Measurements from ENCODE around the gene TMEM94. TPM values are rescaled to one million over a fixed set of nuclear protein-coding genes. Genes with fewer than 3 reads are reported as not detected.
A peak's percentile ranks its signal among the peaks of the same experiment; 100 is the strongest.

The TMEM94 gene
- polyA plus RNA-seq (2013, experiment 1 of 2): 35.3 TPM
- 46.3 TPM for polyA plus RNA-seq (2013, experiment 2 of 2)

DNA sequence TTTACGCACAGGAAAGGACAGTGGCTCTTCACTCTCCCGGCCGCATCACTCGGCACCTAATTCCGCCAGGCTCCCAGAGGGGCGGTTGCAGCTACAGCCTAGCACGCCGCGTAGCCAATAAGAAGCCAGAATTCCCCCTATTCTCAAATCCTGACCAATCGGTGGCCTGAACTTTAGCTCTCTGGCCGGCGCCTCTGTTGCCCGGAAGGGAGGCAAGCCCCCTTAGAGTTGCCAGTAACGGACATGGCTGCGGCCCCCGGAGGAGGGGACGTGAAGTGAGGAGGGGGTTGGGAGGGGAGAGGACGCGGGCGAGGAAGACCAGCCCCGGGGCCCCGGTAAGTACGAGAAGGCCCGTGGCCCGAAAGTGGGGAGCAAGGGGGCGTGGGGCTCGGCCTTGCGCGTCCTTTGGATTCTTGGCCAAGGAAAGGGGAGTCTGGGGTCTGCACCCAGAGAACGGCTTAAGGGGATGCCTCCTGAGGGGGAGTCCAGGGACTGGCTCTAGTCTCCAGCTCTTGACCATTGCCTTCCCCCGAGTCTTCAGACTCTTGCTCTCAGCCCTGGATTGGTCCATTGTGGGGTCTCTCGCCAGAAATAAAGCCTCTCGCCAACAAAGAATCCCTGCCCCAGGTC lies at the start of gene TMEM94:
Gene TMEM94 (plus strand): TSS at position 219 of the 630 bp plus-strand sequence. CDS start 15,271 bp downstream, outside the sequence.
- Histone ChIP-seq H3K36me3 (ENCODE audit: insufficient read depth, low read length) (no peaks in the 10 kb centered on the region), H3K4me3 (ENCODE audit: low read length) (peak within 1 kb of the TSS; percentile 76), H3K4me1 (ENCODE audit: insufficient read depth, low read length) (peaks cover 12% of the 10 kb centered on the region), H3K9me3 (ENCODE audit: insufficient read depth, low read depth, low read length) (no peaks in the 10 kb centered on the region), H3K27me3 (ENCODE audit: insufficient read depth, low read length) (no peaks in the 10 kb centered on the region), H3K27ac (ENCODE audit: low read depth, low read length) (peak within 1 kb of the TSS; percentile 81), H3K9ac (ENCODE audit: low read depth, low read length) (peak within 1 kb of the TSS; percentile 91)
- under 1% methylated on average over 33 of the region's 33 CpGs for WGBS

DNA sequence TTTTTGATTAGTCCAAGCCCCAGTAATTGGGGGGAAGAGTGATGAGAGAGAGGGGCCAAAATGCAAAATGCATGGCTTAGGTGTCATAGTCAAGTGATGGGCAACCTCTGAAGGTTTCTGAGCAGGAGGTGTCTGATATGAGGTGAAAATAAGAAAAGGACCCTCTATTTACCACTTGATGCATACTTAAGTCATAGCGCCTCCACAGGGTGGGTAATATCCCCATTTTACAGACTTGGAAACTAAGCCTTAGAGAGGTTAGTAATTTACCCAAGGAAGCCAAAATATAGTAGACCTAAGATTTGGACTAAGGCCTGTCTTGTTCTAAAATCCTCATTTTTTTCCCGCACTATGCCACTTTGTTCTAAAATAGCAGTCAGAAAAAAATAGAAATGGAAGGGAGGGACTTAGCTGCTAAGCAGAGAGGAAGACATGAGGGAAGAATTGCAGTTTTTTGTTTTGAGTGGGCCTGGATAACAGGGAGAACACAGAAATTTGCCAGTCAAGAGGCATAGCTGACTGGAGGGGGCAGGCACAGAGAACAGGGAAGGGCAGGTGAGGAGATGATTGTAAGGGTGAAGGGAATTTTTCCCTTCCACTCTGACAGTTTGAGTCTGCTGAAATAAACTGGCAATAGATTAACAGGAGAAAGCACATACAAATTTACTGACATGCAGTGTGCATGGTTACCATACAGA lies 48.6 kb upstream of the TMEM94 start:
- WGBS: 100% methylated on average over 2 of the region's 2 CpGs
- Histone ChIP-seq H3K4me1 (ENCODE audit: insufficient read depth, low read length) (peaks cover 9% of the 10 kb centered on the region), H3K9me3 (ENCODE audit: insufficient read depth, low read depth, low read length) (no peaks in the 10 kb centered on the region)

DNA sequence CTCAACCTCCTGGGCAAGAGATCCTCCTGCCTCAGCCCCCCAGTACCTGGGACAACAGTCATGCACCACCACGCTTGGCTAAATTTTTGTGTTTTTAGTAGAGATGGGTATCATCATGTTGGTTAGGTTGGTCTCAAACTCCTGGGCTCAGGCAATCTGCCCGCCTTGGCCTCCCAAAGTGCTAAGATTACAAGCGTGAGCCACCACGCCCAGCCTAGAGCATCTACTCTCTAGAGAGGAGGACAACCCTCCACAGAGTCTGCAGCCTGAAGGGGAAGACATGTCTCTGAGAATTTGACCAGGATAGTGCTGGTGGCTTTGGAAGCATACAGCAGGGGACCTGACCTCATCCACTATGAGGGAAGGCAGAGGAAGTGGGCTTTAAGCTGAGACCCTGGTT lies 46.3 kb upstream of the TMEM94 start:
- 93% methylated on average over 4 of the region's 4 CpGs for WGBS
- Histone ChIP-seq H3K27ac (ENCODE audit: low read depth, low read length) (no peak overlapping the region), H3K27me3 (ENCODE audit: insufficient read depth, low read length) (no peaks in the 10 kb centered on the region), H3K9me3 (ENCODE audit: insufficient read depth, low read depth, low read length) (no peaks in the 10 kb centered on the region), H3K4me3 (ENCODE audit: low read length) (no peak overlapping the region), H3K36me3 (ENCODE audit: insufficient read depth, low read length) (no peaks in the 10 kb centered on the region), H3K4me1 (ENCODE audit: insufficient read depth, low read length) (peaks cover 9% of the 10 kb centered on the region), H3K9ac (ENCODE audit: low read depth, low read length) (no peak overlapping the region)

More for the DNA sequence above, 48.6 kb upstream of the TMEM94 start:
- H3K9ac ChIP-seq (ENCODE audit: low read depth, low read length): no peak overlapping the region
- H3K27ac ChIP-seq (ENCODE audit: low read depth, low read length): no peak overlapping the region
- H3K27me3 ChIP-seq (ENCODE audit: insufficient read depth, low read length): no peaks in the 10 kb centered on the region
- no peaks in the 10 kb centered on the region for H3K36me3 ChIP-seq (ENCODE audit: insufficient read depth, low read length)
- H3K4me3 ChIP-seq (ENCODE audit: low read length): no peak overlapping the region

DNA sequence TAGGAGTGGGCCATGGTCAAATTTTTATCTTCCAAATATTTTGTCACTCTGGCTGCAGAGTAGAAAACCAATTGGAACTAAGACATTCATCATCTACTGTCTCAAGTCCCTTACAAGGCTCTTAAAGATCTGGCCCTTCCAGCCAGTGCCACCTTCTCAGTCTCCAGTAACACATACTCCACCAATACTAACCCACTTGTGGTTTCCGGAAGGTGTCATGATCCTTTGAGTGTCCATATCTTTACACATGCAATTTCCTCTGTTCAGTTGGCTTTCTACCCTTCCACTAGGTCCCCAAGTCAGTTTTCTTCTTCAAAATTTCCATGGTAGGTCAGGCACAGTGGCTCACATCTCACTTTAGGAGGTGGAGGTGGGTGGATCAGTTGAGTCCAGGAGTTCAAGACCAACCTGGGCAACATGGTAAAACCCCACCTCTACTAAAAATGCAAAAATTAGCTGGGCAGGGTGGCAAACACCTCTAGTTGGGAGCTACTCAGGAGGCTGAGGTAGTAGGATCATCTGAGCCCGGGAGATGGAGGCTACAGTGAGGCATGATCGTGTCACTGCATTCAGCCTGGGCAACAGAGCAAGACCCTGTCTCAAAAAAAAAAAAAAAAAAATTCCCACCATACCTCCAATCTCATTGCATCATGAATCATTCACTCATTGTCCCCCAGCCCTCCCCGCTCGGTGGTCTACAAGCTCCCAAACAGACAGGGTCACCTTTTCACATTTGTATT lies 44.9 kb upstream of the TMEM94 start:
- WGBS: 84% methylated on average over 5 of the region's 5 CpGs
- H3K4me3 ChIP-seq (ENCODE audit: low read length): no peak overlapping the region
- H3K4me1 ChIP-seq (ENCODE audit: insufficient read depth, low read length): peaks cover 4% of the 10 kb centered on the region; the same call in 1 of the 2 replicates
- H3K9me3 ChIP-seq (ENCODE audit: insufficient read depth, low read depth, low read length): no peaks in the 10 kb centered on the region
- H3K27me3 ChIP-seq (ENCODE audit: insufficient read depth, low read length): no peaks in the 10 kb centered on the region
- H3K36me3 ChIP-seq (ENCODE audit: insufficient read depth, low read length): no peaks in the 10 kb centered on the region
- no peak overlapping the region for H3K27ac ChIP-seq (ENCODE audit: low read depth, low read length)
- H3K9ac ChIP-seq (ENCODE audit: low read depth, low read length): no peak overlapping the region

DNA sequence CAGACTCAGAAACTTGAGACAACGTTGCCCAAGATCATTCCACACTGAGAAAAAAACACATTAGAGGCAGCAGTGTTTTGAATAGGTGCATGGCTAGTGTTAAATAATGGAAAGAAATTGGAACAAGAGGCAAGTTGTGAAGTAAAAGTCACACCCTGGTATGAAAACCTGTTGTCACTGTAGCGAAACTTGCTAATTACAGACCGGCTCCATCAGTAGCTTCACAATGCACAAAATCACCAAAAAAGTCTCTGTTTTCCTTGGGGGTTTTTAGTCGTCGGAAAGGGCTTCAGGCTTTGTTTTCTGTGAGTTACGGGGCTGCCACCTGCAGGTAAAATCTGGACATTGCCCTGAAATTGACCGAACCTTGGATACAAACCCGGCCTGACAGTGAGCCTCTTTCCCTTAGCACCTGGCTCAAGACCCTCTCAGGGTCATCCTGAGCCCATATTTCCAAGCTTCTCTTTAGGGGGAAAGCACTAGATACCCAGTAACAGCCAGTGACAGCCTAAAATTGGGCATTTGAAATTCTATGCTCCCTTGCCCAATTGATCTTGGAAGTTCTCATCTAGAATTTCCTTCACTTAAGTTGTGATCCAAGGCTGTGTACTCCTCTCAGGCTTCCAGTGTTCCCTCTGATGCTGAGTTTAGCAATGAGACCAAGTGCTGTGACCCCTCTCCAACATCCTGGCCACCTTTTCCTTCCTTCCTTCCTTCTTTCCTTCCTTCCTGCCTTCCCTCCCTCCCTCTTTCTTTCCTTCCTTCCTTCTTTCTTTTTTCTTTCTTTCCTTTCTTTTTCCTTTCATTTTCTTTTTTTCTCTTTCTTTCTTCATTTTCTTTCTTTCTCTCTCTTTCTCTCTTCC lies 43.7 kb upstream of the TMEM94 start:
- Histone ChIP-seq H3K9me3 (ENCODE audit: insufficient read depth, low read depth, low read length) (no peaks in the 10 kb centered on the region), H3K9ac (ENCODE audit: low read depth, low read length) (0 out of 2 replicates have a peak overlapping the region, but pooled peaks have one; percentile 19), H3K4me3 (ENCODE audit: low read length) (no peak overlapping the region), H3K36me3 (ENCODE audit: insufficient read depth, low read length) (no peaks in the 10 kb centered on the region), H3K27me3 (ENCODE audit: insufficient read depth, low read length) (no peaks in the 10 kb centered on the region), H3K27ac (ENCODE audit: low read depth, low read length) (no peak overlapping the region), H3K4me1 (ENCODE audit: insufficient read depth, low read length) (peaks cover 4% of the 10 kb centered on the region; the same call in 1 of the 2 replicates)
- 2% methylated on average over 7 of the region's 8 CpGs for WGBS

DNA sequence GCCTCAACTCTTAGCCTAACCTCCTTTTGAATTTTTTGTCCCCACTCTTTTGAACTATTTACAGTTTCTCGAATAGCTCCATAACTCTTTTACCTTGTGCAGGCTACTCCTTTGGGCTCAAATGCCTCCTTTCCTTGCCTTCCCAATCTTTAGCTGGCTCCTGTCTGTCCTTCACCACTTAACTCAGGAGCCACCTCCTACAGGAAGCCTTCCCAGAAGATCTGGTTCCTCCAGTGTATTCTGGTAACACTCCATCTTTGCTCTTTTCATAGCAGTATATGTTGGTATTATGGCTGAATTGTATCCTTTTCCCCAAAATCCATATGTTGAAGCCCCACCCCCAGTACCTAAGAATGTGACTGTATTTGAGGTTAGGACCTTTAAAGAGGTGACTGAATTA lies 41.9 kb upstream of the TMEM94 start:
- WGBS: 88% methylated on average over 1 of the region's 1 CpG
- Histone ChIP-seq H3K9ac (ENCODE audit: low read depth, low read length) (no peak overlapping the region), H3K36me3 (ENCODE audit: insufficient read depth, low read length) (no peaks in the 10 kb centered on the region), H3K27me3 (ENCODE audit: insufficient read depth, low read length) (no peaks in the 10 kb centered on the region), H3K27ac (ENCODE audit: low read depth, low read length) (no peak overlapping the region), H3K4me3 (ENCODE audit: low read length) (no peak overlapping the region), H3K9me3 (ENCODE audit: insufficient read depth, low read depth, low read length) (no peaks in the 10 kb centered on the region), H3K4me1 (ENCODE audit: insufficient read depth, low read length) (peaks cover 4% of the 10 kb centered on the region; the same call in 1 of the 2 replicates)

DNA sequence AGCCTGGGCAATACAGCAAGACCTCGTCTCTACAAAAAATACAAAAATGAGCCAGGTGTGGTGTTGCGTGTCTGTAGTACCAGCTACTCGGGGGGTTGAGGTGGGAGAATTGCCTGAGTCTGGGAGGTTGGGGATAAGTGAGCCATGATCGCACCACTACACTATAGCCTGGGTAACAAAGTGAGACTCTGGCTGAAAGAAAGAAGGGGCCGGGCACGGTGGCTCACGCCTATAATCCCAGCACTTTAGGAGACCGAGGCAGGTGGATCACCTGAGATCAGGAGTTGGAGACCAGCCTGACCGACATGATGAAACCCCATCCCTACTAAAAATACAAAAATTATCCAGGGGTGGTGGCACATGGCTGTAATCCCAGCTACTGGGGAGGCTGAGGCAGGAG lies 40.4 kb upstream of the TMEM94 start:
- WGBS: 94% methylated on average over 8 of the region's 9 CpGs
- H3K27ac ChIP-seq (ENCODE audit: low read depth, low read length): no peak overlapping the region
- H3K9ac ChIP-seq (ENCODE audit: low read depth, low read length): no peak overlapping the region
- peaks cover 4% of the 10 kb centered on the region; the same call in 1 of the 2 replicates for H3K4me1 ChIP-seq (ENCODE audit: insufficient read depth, low read length)
- no peaks in the 10 kb centered on the region for H3K27me3 ChIP-seq (ENCODE audit: insufficient read depth, low read length)
- no peaks in the 10 kb centered on the region for H3K36me3 ChIP-seq (ENCODE audit: insufficient read depth, low read length)
- no peak overlapping the region for H3K4me3 ChIP-seq (ENCODE audit: low read length)
- no peaks in the 10 kb centered on the region for H3K9me3 ChIP-seq (ENCODE audit: insufficient read depth, low read depth, low read length)

DNA sequence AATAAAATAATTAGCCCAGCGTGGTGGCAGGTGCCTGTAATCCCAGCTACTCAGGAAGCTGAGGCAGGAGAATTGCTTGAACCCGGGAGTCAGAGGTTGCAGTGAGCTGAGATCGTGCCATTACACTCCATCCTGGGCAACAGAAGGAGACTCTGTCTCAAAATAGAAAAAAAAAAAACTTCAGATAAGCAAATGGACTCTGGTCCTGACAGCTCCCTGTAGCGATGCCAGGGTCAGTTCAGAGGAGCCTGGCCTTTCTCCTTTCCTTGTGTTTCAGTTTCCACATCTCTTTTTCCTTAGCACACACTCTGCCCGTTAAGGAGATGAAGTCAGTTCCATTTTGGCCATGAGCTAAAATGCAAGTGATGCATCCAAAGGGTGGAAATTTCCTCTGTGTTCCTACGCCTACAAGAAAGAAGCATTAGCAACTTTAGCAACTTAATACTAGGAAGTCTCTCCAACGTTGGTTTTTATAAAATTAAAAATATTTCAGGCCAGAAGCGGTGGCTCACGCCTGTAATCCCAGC lies 39.3 kb upstream of the TMEM94 start:
- WGBS: 79% methylated on average over 9 of the region's 9 CpGs

DNA sequence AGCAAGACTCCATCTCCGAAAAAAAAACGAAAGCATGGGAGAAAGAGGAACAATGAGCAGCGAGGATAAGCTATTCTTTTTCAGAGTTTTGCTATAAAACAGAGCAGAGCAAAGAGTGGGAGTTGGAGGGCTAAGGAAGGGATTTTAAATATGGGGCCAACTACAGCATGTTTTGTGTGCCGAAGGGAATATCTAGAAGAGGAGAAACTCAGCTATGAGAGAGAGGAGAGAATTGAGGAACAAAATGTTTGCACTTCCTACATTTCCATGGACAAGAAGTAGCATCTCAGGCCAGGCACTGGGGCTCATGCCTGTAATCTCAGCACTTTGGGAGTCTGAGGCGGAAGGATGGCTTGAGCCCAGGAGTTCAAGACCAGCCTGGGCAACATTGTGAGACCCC lies 37.9 kb upstream of the TMEM94 start:
- no peaks in the 10 kb centered on the region for H3K27me3 ChIP-seq (ENCODE audit: insufficient read depth, low read length)

More for the DNA sequence above, 39.3 kb upstream of the TMEM94 start:
- no peaks in the 10 kb centered on the region for H3K36me3 ChIP-seq (ENCODE audit: insufficient read depth, low read length)
- H3K27me3 ChIP-seq (ENCODE audit: insufficient read depth, low read length): no peaks in the 10 kb centered on the region
- H3K4me1 ChIP-seq (ENCODE audit: insufficient read depth, low read length): peaks cover 4% of the 10 kb centered on the region; the same call in 1 of the 2 replicates
- H3K9me3 ChIP-seq (ENCODE audit: insufficient read depth, low read depth, low read length): no peaks in the 10 kb centered on the region
- H3K27ac ChIP-seq (ENCODE audit: low read depth, low read length): no peak overlapping the region
- H3K9ac ChIP-seq (ENCODE audit: low read depth, low read length): no peak overlapping the region
- no peak overlapping the region for H3K4me3 ChIP-seq (ENCODE audit: low read length)

More for the DNA sequence above, 37.9 kb upstream of the TMEM94 start:
- Histone ChIP-seq H3K9ac (ENCODE audit: low read depth, low read length) (no peak overlapping the region), H3K4me1 (ENCODE audit: insufficient read depth, low read length) (no peaks in the 10 kb centered on the region), H3K27ac (ENCODE audit: low read depth, low read length) (no peak overlapping the region), H3K4me3 (ENCODE audit: low read length) (no peak overlapping the region), H3K9me3 (ENCODE audit: insufficient read depth, low read depth, low read length) (no peaks in the 10 kb centered on the region), H3K36me3 (ENCODE audit: insufficient read depth, low read length) (no peaks in the 10 kb centered on the region)
- WGBS: 90% methylated on average over 5 of the region's 5 CpGs

Data from HUES64 (cell line).